HFFc6 (cell line): ENCODE results near the gene SCAANT1. TPM values are rescaled to one million over a fixed set of nuclear protein-coding genes. Genes with fewer than 3 reads are reported as not detected.

Experiments used
- DNase-seq: peaks from one replicate; pipeline ENCODE4 v3.0.0-alpha.2; 2018
- H3K27ac Mint-ChIP-seq: 2 replicates; pipeline ENCODE4 v1.8.0; 2020; ENCODE audit warnings: mild to moderate bottlenecking, mixed read lengths
- H3K27me3 Mint-ChIP-seq: 2 replicates; pipeline ENCODE4 v1.8.0; 2021; ENCODE audit warnings: mild to moderate bottlenecking, moderate library complexity, mixed read lengths; ENCODE audit not compliant: insufficient read depth
- H3K36me3 Mint-ChIP-seq: 2 replicates; pipeline ENCODE4 v1.8.0; 2021; ENCODE audit warnings: low read depth, mixed read lengths
- H3K4me1 Mint-ChIP-seq: 2 replicates; pipeline ENCODE4 v1.8.0; 2020; ENCODE audit warnings: low read depth, mixed read lengths
- H3K4me3 Mint-ChIP-seq: 2 replicates; pipeline ENCODE4 v1.8.0; 2020; ENCODE audit warnings: mild to moderate bottlenecking, moderate library complexity, mixed read lengths
- H3K9me3 Mint-ChIP-seq: 2 replicates; pipeline ENCODE4 v1.8.0; 2020; ENCODE audit warnings: mild to moderate bottlenecking, mixed read lengths
- total RNA-seq, 6 experiments: library from RNA; stranded (reverse); fragmentation: NEBNext Ultra II Directional; extraction: Animal tissue kit (Norgen Biotek cat#: 25700); gene quantifications; 2 replicates in 1 of 6; 3 replicates in 5 of 6; pipeline ENCODE4 v1.2.3, GENCODE V29; 2021
- TF ChIP-seq, protein P1 (sequence below): fragments of 200-600 bp; sonication (generic); IDR thresholded peaks from 2 replicates; pipeline ENCODE4 v1.5.0; 2021; ENCODE audit warnings: antibody characterized with exemption, mild to moderate bottlenecking

Gene SCAANT1
- total RNA-seq, 6 experiments from 2014 or later: not detected

DNA sequence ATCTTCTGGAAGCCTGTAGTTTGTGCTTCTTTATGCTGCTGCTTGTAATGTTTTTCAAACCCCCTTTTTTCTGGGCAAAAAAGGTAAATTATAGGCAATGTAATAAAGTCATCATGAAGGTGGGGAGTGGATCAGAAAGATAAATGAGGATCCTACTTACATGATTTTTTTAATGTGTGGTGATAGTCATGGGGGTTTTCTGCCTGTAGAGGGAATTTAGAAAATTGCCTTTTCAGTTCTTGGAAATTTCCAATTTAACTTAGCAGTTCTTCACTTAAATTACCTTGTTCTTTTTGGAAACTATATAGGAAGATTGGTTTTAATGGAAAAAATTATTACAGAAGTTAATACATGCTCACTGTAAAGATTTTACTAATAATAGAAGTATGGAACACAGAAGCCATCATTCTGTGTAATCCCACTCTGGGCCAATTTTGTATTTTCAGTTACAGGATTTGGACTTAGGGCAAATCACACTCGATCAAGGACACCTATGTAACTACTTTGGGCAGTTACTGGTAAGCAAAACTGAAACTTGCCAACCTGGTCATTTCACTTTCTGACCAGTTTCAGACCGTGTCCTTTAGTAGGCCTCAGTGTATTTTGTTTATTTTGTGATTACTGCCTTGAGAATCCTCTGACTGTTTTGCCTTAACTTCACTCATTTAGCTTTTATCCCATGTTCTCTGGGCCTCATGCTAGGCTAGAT, 10.5 kb upstream of the SCAANT1 start:
- Mint-ChIP-seq H3K4me1 (peaks cover 26% of the 10 kb centered on the region), H3K27ac (no peak overlapping the region), H3K27me3 (no peaks in the 10 kb centered on the region), H3K4me3 (no peak overlapping the region), H3K9me3 (no peaks in the 10 kb centered on the region), H3K36me3 (peaks cover 65% of the 10 kb centered on the region)
- TF ChIP-seq, protein P1, sequence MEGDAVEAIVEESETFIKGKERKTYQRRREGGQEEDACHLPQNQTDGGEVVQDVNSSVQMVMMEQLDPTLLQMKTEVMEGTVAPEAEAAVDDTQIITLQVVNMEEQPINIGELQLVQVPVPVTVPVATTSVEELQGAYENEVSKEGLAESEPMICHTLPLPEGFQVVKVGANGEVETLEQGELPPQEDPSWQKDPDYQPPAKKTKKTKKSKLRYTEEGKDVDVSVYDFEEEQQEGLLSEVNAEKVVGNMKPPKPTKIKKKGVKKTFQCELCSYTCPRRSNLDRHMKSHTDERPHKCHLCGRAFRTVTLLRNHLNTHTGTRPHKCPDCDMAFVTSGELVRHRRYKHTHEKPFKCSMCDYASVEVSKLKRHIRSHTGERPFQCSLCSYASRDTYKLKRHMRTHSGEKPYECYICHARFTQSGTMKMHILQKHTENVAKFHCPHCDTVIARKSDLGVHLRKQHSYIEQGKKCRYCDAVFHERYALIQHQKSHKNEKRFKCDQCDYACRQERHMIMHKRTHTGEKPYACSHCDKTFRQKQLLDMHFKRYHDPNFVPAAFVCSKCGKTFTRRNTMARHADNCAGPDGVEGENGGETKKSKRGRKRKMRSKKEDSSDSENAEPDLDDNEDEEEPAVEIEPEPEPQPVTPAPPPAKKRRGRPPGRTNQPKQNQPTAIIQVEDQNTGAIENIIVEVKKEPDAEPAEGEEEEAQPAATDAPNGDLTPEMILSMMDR: no peak
- DNase-seq: no peak

DNA sequence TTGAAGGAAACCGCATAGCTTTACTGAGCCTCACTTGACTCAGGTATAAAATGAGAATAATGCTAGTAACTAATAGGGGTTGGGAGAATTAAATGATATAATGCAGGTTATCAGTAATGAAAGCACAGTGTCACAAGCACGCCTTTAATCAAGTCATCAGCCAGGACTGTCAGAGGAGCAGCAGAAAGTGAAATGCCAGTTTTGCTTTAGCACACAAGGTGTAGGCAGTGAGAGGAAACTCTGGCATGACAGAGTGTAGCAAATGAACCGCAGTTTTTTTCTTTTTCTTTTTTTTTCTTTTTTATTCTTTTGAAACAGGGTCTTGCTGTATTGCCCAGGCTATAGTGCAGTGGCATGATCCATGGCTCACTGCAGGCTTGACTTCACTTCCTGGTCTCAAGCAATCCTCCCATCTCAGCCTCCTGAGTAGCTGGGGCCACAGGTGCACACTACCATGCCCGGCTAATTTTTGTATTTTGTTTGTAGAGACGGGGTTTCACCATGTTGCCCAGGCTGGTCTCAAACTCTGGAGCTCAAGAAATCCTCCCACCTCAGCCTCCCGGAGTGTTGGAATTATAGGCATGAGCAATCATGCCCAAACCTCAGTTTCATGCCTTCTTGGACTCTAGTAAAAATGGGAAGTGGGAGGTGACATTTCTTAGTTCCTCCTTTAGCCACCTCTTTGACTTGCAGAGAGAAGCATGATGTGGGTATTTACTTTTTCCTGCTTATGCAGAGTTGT, 9.7 kb upstream of the SCAANT1 start:
- Mint-ChIP-seq H3K4me1 (peaks cover 30% of the 10 kb centered on the region), H3K36me3 (peaks cover 71% of the 10 kb centered on the region), H3K4me3 (no peak overlapping the region), H3K9me3 (no peaks in the 10 kb centered on the region), H3K27ac (no peak overlapping the region), H3K27me3 (no peaks in the 10 kb centered on the region)
- TF ChIP-seq, protein P1: no peak
- no peak for DNase-seq

DNA sequence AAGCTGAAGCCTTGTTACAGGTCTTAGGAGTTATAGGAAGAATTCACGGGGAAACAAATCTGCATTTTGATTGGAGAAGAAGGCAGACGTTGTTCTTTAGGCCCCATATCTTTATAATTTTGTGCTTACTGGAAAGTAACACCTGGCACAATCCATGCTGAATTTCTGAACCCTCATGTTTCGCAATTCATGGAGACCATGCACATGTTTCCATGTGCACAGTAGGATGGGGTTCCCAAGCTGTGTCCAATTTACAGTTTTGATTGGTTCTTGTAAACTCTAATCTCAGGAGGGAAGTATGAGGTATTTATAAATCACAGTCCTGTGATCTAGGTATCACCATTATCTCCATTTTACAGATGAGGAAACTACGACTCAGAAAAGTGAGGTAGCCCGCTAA, 7.8 kb upstream of the SCAANT1 start:
- no peaks in the 10 kb centered on the region for H3K9me3 Mint-ChIP-seq

DNA sequence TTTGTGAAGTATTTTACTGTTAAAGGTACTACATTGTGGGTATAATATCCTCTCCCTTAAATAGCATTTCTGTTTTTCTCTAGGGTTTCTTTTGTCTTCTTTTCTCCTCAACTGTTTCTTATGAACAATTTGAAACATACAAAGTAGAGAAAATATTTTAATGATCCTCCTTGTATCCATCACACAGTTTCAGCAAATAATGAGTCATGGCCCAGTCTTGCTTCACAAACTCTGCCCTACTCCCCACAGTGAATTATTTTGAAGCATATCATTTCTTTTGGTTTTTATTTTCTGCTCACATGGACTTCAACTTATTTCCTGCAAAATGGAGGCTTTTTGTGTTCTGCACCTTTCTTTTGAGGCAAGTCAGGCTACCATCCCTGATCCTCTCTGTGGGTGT, 6.1 kb upstream of the SCAANT1 start:
- Mint-ChIP-seq H3K4me3 (no peak overlapping the region), H3K36me3 (peaks cover 50% of the 10 kb centered on the region), H3K27ac (peak overlapping the region; percentile 73), H3K9me3 (no peaks in the 10 kb centered on the region), H3K4me1 (peaks cover 50% of the 10 kb centered on the region), H3K27me3 (no peaks in the 10 kb centered on the region)
- TF ChIP-seq, protein P1: no peak
- peak; percentile 53 for DNase-seq

More for the DNA sequence above, 7.8 kb upstream of the SCAANT1 start:
- Mint-ChIP-seq H3K4me3 (no peak overlapping the region), H3K36me3 (peaks cover 61% of the 10 kb centered on the region), H3K4me1 (peaks cover 35% of the 10 kb centered on the region), H3K27ac (peak overlapping the region; percentile 15; the same call in 1 of the 2 replicates), H3K27me3 (no peaks in the 10 kb centered on the region)
- TF ChIP-seq, protein P1: no peak
- no peak for DNase-seq

DNA sequence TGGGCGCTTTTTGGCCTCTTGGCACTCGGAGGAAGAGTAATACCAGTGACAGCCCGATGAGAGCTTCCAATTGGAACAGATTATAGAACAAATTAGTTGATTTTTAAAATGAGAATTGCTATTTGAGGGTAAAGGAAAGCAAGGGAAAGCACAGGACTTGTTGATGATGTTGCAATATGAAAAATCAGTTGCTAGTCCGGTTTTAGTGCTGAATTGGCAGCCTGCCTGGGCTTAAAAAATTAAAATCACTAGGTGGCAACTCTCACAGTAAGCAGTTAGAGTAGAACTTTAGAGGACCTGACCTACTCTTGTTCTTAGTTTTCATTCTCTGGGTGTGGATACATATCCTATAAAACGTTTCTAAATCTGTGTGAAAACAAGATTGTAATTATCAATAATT, 2.1 kb upstream of the SCAANT1 start:
- Mint-ChIP-seq H3K27me3 (no peaks in the 10 kb centered on the region), H3K36me3 (peaks cover 31% of the 10 kb centered on the region), H3K4me1 (peaks cover 66% of the 10 kb centered on the region), H3K9me3 (no peaks in the 10 kb centered on the region), H3K4me3 (peak overlapping the region; percentile 92), H3K27ac (peak overlapping the region; percentile 95)
- TF ChIP-seq, protein P1: no peak
- peak; percentile 11 for DNase-seq
